K562 (cell line): ENCODE results near the gene MATN1.

Experiments
- CHCHD3 ChIP-seq: fragments of 250-450 bp; sonication (Bioruptor Pico); IDR thresholded peaks from 2 replicates; pipeline ENCODE4 v2.1.2; 2022; ENCODE audit warnings: mild to moderate bottlenecking
- EZH2 ChIP-seq: IDR thresholded peaks from 2 replicates; pipeline ENCODE4 v1.6.1; 2012; ENCODE audit warnings: low read depth, mild to moderate bottlenecking, inconsistent platforms, low read length, borderline replicate concordance
- GTF2A2 ChIP-seq: IDR thresholded peaks from 2 replicates; pipeline ENCODE4 v1.6.1; 2016; ENCODE audit warnings: mild to moderate bottlenecking, missing genetic modification characterization, missing compliant biosample characterization
- HNRNPUL1 ChIP-seq: fragments of 200-400 bp; formaldehyde crosslinking; IDR thresholded peaks from 2 replicates; pipeline ENCODE4 v1.6.1; 2017; ENCODE audit warnings: low read length
- JUNB ChIP-seq: fragments of 450-650 bp; formaldehyde crosslinking; conservative IDR thresholded peaks from 2 replicates; pipeline ENCODE4 v1.4.0; 2020; ENCODE audit warnings: mild to moderate bottlenecking
- MITF ChIP-seq: IDR thresholded peaks from 2 replicates; pipeline ENCODE4 v1.6.1; 2014; ENCODE audit warnings: antibody characterized with exemption
- NRF1 ChIP-seq, 2 experiments: fragments of 450-650 bp; IDR thresholded peaks in 1 of 2; conservative IDR thresholded peaks in 1 of 2; 2 replicates each; pipeline ENCODE4 v1.6.1; 2014; ENCODE audit warnings: mild to moderate bottlenecking in 2 of 2
- TFE3 ChIP-seq: fragments of 450-650 bp; formaldehyde crosslinking; IDR thresholded peaks from 2 replicates; pipeline ENCODE4 v1.4.0; 2020; ENCODE audit warnings: mild to moderate bottlenecking, mixed read lengths
- TOE1 ChIP-seq, 2 experiments: fragments of 450-650 bp in 1 of 2; sonication (generic) in 1 of 2; formaldehyde crosslinking in 1 of 2; IDR thresholded peaks; 2 replicates each; pipeline versions ENCODE4 v1.7.1 to v1.8.0; 2016 to 2022; ENCODE audit warnings: borderline replicate concordance in 2 of 2, mild to moderate bottlenecking in 2 of 2, antibody characterized with exemption in 1 of 2, inconsistent platforms in 1 of 2, low read depth in 1 of 2, missing genetic modification reagents in 1 of 2, moderate library complexity in 1 of 2
- ZNF24 ChIP-seq: fragments of 450-650 bp; IDR thresholded peaks from 2 replicates; pipeline ENCODE4 v1.6.1; 2016
- ZNF274 ChIP-seq: IDR thresholded peaks from 2 replicates; pipeline ENCODE4 v1.6.1; 2011; ENCODE audit warnings: low read depth, mild to moderate bottlenecking, low read length, moderate library complexity, borderline replicate concordance

GRCh38 chr1:30742300-30742962 lies 19.0 kb upstream of the MATN1 start:
- TF ChIP-seq NRF1 (conservative IDR thresholded peaks at IDR 0.05 in 1 of 2, IDR thresholded peaks at IDR 0.05 in 1 of 2), result no peak
- no peak for TF ChIP-seq HNRNPUL1
- no peak for TF ChIP-seq MITF
- no peak for TF ChIP-seq JUNB
- peak; percentile 30; the same call in 1 of the 2 replicates for TF ChIP-seq ZNF24
- TF ChIP-seq TOE1 (IDR thresholded peaks at IDR 0.05; ENCODE audit: borderline replicate concordance), result no peak
- TF ChIP-seq TOE1 (CRISPR knock-in tag; IDR thresholded peaks at IDR 0.05; ENCODE audit: borderline replicate concordance, low read depth), result no peak
- no peak for TF ChIP-seq ZNF274
- TF ChIP-seq EZH2, result no peak
- no peak for TF ChIP-seq TFE3 (CRISPR knock-in tag)
- TF ChIP-seq GTF2A2, result no peak
- no peak for TF ChIP-seq CHCHD3 (CRISPR knock-in tag)
